Activated CD4-positive, alpha-beta T cell treated with anti-CD3 and anti-CD28 coated beads, Interleukin-2, amount 50 U/mL, for 4 hours (primary cell): ENCODE results near the gene CHST11.
"Not testable (repeated sequence)": the region's sequence is repeated elsewhere in the genome, so short reads cannot be mapped to it uniquely, and the experiment has no call there.

ENCODE experiments used
- DNase-seq, 2 experiments: peaks; one replicate each; pipeline ENCODE4 v3.0.0-alpha.2; 2020

CHST11 gene

DNA sequence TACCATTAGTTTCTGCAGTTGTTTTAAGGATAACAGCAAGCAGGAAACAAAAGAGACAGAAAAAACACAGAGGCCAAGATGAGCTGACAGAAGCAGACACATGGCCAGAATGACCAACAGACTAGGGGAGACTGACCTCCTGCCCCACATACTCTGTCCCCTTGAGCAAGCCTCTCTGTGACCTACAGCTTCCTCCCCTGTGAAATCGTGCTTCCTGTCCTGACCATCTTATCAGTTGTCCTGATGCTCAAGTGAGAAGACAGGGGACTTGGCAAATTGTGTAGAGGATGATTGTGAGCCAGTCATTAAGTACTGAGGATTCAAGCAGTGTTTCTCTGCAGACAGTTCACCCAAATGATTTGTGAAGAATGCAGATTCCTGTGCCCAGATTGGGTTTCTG, 272.3 kb downstream of the CHST11 start:
- DNase-seq = no peak

DNA sequence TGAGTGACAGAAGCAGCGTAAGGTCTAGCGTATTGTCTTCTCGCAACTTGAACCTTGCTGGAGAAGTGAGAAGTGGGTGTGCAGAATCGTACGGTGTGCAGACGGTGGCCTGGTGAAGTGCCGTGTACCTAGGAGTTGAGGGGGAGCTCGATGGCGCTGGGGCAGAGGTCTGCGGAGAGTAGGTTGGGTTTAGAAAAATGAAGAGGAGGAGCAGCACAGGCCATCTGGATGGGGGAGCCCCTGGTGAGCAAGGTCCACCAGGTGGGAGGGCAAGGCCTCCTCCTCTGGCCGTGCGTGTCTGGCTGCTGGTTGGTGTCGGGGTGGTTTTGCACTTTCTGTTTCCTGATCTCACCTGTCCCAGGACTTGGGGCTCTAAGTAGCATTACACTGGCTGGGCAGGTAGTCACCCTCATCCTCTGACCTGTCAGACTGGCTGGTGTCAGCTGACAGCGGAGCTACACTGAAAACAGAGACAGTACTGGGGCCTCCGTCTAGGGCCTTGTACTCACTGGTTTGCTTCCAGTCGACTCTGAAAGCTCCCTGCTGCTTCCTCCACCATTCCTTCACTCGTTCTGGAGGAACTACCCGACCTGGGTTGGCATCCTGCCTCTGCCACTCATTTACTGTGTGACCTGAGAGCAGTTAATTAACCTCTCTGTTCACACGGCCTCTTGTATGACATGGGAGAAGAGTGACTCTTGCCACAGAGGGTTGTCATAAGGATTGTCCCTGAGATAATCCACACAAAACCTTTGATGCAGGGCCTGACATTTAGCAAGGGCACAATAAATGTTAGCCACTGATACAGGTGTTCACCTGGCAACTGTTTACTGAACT, 273.1 kb downstream of the CHST11 start:
- no peak for DNase-seq

DNA sequence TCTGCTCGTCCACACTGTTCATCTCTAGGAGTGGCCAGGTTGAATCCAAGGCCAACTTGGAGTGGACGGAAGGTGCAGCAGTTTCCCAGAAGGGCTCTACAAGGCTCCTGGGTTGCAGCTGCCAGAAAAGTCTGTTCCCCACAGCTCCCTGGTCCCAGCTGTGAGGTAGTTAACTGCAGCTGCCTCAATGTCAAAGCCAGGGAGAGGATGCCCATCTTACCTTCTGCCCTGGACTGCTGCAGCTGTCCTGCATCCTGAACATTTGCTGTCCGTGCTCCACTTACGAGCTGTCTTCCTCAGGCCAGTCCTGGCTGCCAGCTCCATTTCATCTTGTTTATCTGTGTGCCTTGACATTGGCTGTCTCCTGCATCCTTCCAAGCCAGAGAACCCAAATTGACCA, 274.0 kb downstream of the CHST11 start:
- DNase-seq = no peak

DNA sequence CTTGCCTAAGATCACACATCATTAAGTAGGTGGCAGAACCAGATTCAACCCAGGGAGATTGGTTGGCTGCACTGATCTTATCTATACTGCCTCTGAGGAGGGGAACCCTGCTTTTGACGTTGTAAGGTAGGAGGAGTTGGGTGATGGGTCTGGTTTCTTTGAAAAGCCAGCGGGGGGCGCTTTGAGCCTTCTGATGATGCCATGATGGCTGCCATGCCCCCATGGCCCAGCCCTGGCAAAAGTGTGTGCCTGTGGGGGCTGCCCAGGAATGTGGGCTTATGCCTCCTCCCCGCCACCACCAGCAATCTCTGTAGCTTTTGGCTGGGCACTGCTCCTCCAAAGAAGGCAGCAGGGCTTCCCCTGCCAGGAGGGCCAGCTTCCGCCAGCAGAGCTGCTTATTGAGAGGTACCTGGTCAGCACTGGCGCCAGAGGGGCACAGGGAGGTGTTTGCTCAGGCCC, 277.0 kb downstream of the CHST11 start:
- no peak for DNase-seq

DNA sequence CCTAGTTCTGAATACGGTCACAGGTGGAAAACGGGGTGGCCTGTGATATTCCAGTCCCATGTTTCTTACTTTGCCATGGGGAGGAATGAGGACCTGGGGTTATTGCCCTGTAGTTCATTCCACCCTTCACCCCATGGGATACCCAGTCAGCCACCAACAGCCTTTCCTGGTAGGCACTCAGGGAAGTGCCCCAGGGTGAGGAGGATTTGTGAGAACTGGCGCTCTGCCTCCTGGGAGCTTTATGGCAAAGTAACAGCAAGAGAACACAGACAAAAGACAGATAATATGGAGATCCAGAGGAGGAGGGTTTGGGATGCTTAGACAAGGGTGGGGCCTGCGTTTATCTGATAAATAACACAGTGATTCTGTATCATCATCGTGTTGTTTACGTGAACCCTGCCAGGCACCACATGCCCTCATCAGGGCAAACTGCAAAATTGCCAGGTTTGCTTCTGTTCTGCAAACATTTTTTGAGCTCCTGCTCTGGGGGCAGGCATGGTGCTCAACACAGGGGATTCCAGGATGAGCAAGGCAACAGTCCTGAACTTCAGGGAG, 277.9 kb downstream of the CHST11 start:
- no peak for DNase-seq

DNA sequence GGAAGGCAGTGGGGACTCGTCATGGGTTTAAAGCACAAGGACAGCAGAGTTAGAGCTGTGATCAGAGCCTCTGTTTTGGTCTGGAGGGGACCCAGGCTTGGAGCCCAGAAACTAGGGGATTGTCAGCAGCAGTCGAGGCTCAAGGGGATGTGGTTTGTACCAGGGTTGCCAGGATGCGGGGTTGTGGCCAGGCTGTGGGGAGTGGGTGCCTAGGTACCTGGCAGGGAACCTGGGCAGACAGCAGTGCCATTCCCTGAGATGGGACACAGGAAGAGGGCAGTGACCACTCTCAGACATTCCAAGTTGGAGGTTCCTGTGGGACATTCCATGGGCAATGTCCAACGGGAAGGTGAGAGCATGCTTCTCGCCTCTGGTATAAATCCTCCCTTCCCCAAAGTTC, 279.1 kb downstream of the CHST11 start:
- DNase-seq = no peak

DNA sequence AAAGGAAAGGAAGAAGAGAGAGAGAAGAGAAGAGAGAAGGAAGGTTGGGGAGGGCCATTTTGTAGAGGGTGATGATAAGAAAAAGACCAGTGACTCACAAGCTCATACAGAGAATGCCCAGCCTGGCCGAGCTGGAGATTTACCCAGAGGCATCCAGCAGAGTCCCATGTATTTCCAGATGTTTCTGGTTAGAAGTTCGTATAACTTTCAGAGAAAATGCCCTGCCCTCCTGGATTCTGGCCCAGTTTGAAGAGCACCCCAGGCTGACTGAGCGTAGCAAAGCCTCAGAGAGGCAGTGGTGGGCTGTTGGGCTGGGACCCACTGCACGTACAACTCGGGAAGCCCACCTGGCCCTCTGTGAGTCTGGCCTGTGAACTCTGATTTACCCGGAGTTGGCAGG, 279.6 kb downstream of the CHST11 start:
- DNase-seq = no peak

DNA sequence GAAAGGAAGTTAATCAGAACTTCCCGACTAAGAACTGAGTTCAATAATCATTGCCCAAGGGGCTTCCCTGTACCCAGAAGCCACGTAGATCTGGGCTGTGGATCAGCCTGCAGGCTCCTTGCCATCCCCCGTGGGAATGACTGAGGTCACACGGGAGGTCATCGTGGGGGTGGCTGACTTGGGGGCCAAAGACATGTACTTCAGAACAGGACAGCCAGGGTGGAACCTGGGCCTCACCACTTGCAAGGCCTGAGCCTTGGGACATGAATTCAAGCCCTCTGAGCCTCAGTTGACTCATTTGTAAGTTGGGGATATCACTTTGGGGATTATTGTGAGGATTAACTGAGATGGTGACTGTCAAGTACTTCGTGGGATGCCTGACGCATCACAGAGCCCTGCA, 280.4 kb downstream of the CHST11 start:
- DNase-seq = no peak

DNA sequence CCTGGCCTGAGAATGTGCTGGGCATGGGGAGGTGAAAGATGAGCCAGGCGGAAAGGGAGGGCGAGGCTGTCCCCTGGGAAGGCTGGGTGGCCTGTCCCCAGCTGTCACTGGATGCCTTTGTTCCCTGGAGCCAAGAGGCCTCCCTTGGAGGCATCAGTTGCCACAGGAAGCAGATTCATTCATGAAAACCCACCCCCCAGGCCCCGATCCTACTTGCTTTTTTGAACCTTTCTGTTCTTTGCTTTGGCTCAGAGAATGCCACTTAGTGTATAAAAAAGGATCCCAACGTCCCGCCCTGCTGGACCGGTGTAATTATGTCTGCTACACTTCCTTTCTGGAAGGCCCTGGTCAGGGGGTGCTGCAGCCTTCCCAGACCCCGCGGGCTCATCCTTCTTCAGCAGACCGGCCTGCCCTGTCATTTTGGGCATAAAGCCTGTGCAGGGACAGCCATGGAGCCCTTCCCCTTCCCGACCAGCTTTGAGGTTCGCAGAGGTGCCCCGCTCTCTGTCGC, 281.1 kb downstream of the CHST11 start:
- DNase-seq = no peak

DNA sequence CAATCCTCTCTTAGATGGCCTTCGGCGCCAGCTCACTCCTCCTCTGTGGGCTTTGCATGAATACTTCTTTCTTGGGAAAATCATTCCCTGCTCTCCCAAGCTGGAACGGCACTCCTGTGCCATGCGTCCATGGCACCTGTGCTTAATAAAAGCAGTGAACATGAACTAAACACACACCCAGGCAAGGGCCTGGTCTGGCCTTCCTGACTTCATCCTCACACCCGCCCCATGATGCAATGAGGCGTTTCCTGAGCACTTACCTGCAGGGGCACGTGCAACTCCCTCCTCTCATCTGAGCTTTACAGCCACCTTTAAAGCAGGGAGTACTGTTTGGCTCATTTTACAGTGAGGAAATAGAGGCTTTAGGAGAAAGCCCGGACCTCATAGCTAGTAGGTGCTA, 281.6 kb downstream of the CHST11 start:
- DNase-seq = no peak

DNA sequence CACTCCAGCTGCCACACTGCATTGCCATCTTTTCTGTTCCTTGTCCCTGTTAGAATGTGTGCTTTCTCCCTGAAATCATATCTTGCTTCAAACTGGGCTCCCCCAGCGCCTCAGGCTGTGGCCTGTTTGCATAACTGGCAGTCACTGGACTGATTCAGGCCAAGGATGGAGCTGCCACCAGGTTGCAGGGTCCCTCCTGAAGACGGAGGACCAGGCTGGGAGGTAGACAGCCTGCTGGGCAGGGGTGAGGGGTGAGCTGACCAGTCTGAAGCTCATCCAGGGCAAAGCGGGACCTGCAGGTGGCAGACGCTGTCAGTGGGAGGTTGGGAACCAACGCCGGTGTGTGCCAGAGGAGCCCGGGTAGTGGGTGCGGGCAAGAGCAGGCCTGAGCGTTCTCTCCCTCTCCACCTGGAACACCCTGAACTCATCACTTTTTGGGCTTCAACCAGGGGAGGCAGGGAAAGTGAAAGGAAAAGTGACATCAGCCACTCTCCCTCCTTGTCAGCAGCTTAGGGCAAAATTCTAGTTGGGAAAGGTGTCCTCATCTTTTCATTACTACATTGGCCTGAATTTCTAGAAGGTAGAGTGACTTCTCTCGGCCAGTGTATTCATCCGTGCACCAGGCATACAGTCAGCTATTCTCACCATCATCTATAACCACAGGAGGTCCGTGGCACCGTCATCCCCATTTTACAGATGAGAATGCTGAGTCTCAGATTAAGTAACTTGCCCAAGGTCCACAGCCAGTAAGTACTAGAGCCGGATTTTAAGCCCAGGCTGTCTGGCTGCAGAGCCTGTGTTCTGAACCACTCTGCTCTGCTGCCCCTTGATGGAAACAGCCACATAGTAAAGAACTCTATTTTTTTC, 282.3 kb downstream of the CHST11 start:
- no peak for DNase-seq

DNA sequence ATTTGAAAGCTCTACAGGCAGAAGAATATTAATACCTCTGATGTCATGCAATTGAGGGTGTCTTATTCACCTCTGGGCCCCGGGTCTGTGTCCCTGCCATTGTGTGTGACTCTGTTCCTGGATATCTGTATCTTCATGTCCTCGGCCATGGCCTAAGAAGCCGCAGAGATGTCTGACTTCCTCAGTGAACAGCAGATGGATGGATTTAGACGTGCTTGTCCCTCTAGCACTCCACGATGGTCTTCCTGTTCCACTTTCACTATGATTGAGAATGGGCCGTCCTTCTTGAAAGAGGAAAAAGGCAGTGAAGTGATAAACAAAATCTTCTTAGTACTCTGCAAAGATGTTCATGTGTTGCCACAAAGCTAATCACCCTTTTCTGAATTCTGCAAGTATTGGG, 283.9 kb downstream of the CHST11 start:
- DNase-seq = no peak

DNA sequence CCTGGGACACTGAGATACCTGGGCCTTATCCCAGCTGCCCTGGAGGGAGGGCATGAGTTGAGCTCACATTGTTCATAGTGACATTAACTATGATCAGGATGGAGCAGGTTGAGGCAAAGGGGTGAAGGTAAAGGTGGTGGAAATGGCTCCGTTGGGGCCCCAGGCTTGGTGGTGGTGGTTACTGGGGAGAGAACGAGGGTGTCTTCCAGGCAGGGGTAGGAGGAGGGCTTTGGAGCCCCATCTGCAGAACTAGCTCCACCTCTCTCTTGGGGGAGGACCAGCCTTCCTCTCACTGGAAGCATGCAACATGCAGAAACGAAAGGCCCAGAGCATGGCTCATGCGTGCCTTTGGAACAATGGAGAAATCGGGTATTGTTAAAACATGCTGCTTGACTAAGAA, 284.3 kb downstream of the CHST11 start:
- DNase-seq = no peak

DNA sequence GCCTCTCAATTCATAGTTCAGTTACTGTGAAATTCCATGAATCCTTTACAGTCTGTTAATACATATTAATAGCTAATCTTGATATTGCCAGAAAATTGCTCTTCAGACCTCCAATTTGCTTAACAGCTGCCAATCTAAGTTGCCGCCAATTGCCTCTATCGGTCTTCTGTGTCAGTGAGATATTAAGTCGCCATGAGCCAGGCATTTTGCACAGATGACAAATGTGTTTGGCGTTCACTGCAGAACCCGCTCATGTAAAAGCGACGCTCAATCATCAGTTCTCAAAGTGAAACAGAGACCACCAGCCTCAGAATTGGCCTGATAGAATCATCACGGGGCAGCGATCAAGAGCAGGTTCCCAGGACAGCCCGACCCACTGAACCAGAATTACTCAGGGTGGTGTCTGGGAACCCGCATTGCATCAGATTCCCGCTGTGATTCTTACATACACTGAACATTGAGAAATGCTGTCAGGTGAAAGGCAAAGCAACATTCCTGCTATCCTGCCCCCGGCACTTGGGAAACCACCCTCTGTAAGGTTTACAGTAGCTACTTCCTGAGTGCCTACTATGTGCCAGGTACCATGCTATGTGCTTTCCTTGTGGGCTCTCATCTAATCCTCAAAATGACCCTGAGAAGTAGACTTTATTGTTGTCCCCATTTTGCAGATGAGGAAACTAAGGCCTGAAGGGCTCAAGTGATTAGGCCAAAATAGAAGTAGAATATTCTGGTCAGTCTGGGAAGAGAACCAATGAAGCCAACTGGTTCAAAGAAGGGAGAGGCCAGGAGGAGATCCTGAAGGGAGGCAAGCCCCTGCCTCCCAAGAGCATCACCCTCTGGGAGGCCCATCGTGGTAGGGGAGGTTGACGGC, 285.0 kb downstream of the CHST11 start:
- DNase-seq = no peak

DNA sequence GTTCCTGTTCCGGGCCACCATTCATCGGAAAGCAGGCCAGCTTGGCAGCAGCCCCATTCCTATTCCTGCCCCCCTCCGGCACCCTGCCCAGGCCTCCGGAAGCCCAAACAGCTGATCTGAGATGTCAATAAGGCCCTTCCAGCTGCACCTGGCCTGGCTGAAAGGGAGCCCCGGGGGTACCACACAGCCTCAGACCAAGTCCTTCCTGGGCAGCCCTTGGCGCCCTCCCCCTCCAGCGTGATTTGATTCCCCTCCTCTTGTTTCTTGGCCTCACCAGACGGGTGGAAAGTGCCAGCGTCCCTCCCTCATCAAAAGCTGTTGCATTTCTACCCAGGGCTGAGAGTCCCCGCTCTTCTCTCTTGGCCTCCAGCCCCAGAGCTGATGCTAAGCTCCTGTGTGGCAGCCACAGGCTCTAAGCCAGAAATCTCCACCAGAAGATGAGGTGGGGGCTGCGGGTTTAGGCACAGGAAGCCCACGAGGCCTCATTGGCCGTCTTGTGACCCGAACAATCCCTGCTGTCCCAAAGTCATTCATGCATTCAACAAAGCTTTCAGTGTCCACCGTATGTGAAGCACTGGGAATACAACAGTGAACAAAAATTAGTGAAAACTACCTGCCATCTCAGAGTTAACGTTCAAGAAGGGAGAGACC, 285.9 kb downstream of the CHST11 start:
- DNase-seq = no peak

DNA sequence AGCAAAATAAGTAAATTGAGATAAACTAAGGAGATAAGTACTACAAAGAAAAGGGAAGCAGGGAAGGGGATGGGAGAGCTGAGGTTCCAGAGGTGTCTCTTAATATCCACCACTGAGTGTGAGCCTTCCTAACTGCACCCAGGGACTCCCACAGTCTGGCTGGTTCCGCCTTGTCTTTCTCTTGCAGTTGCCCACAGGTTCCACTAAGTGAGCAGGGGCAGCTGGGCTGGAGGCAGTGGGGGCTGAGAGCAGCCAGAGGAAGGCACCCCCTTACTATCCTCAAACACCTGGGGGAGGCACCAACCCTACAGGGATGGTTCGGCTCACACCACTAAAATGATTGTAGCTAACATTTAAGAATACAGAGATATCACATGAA, 286.4 kb downstream of the CHST11 start:
- DNase-seq = no peak

DNA sequence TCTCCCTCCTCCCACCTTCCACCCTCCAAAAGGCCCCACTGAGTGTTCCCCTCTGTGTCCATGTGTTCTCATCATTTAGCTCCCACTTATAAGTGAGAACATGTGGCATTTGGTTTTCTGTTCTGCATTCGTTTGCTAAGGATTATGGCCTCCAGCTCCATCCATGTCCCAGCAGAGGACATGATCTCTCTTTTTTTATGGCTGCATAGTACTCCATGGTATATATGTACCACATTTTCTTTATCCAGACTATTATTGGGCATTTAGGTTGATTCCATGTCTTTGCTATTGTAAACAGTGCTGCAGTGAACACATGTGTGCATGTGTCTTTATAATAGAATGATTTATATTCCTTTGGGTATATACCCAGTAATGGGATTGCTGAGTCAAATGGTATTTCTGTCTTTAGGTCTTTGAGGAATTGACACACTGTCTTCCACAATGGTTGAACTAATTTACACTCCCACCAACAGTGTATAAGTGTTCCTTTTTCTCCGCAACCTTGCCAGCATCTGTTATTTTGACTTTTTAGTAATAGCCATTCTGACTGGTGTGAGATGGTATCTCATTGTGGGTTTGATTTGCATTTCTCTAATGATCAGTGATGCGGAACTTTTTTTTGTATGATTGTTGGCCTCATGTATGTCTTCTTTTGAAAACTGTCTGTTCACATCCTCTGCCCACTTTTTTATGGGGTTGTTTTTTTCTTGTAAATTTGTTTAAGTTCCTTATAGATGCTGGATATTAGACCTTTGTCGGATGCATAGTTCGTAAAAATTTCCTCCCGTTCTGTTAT, 287.2 kb downstream of the CHST11 start:
- not testable (repeated sequence) for DNase-seq

DNA sequence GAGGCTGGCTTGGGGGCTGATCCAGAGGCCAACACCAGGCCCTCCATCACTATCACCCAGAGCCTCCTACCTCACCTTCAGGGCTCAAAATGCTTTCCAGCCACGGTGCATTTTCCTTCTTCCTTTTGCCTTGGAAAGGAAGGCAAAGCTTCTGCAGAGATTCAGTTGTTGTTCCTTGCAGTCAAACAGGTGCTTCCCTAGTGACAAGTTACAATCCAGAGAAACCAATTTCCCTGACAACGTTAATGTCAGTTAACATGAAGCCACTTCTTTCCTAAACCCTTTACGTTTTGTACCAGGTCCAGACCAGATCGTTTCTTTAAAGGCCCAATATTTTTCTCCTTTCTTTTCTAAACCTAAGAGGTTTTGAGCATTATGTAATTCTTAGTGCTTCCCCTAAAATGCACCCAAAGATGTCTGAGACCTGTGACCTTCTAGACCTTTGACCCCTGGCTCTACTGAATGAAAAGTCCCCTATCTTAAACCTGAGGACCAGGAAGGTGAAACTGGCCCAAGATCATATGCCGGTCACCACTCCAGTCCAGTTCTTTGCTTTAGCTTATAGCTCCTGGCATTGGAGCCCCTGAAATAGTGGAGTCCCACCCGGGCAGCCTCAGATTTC, 289.8 kb downstream of the CHST11 start:
- no peak for DNase-seq

DNA sequence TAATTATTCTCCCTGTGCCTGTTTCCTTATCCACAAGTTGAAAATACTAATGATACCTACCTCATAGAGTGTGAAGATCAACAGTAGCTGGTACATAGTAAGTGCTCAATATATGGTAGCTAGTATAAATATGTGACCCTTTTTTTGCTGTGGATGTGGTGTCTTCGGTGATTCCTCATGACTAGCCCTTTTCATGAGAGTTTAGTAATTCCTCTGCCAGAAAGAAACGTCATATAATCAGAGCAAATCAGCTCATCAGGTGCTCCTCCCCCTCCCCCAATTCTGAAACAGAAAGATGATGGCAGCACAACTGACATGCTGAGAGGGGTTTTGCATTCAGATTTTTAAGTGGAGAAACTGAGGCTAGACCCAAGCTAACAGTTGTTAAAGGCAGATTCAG, 290.6 kb downstream of the CHST11 start:
- no peak for DNase-seq

DNA sequence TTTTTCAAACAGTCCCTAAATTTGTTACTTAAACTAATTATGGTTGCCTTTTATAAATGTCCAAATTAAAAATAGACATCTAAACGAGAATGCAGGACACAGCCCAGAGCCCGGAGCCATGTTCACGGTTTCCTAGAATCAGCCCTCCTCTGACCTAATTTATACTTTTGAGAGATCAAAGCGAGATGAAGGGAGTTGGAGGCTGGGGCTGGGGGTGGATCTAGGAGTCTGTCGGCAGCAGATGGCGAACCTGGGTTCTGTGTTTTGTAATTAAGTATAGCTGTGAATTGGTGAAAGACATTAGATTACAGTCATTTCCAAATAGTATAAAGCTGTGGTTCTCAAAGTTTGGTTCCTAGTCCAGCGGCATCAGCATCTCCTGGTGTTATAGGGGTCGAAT, 291.2 kb downstream of the CHST11 start:
- DNase-seq = peak; percentile 9 to 29

DNA sequence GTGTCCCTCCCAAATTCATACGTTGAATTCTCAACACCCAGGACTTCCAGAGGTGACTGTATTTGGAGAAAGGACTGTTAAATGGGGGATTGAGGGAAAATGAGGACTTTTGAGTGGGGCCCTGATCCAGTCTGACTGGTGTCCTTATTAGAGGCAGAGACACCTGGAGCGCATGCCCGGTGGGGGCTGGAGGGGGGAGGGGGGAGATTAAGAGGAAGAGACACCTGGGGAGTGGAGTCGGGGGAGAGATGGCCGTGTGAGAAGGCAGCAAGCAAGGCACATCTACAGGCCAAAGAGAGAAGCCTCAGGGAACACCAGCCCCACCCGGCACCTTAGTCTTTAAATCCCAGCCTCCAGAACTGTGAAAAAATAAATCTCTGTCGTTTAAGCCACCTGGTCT, 291.6 kb downstream of the CHST11 start:
- DNase-seq = no peak
